Suprapubic skin (tissue), 4 donors: ENCODE data around the gene BCAS1.

ENCODE experiments used
- CTCF ChIP-seq, 2 donors: fragments of 200-600 bp in 1 of 2; fragments of 450-650 bp in 1 of 2; sonication (generic) in 1 of 2; IDR thresholded peaks; one replicate each; pipeline ENCODE4 v1.5.1; 2016 to 2019; ENCODE audit warnings: antibody characterized with exemption in 2 of 2, mild to moderate bottlenecking in 1 of 2, moderate library complexity in 1 of 2
- EP300 ChIP-seq: sonication (generic); formaldehyde crosslinking; IDR thresholded peaks from one replicate; pipeline ENCODE4 v1.6.1; 2017; ENCODE audit warnings: antibody characterized with exemption
- POLR2A ChIP-seq, 2 donors: fragments of 450-650 bp; IDR thresholded peaks; one replicate each; pipeline ENCODE4 v1.6.1; 2017; ENCODE audit warnings: antibody characterized with exemption in 2 of 2, mild to moderate bottlenecking in 2 of 2, moderate library complexity in 2 of 2
- POLR2AphosphoS5 ChIP-seq, 3 donors: sonication (generic); formaldehyde crosslinking; IDR thresholded peaks; one replicate each; pipeline ENCODE4 v1.6.1; 2017; ENCODE audit warnings: antibody characterized with exemption in 3 of 3

GRCh38 chr20:54097236-54097529 is 26.8 kb upstream of the BCAS1 start:
- TF ChIP-seq CTCF (IDR thresholded peaks at IDR 0.05) = no peak
- no peak for TF ChIP-seq POLR2A (IDR thresholded peaks at IDR 0.05)
- no peak for TF ChIP-seq POLR2AphosphoS5 (IDR thresholded peaks at IDR 0.05)
- no peak for TF ChIP-seq EP300
